GM12873 (cell line): Measurements from ENCODE around the gene KSR2.

Source experiments
- TF ChIP-seq, protein P1 (sequence below): IDR thresholded peaks from 2 replicates; pipeline ENCODE4 v1.5.1; 2012; ENCODE audit warnings: low read depth, mild to moderate bottlenecking, moderate library complexity, low read length, control low read depth; ENCODE audit not compliant: insufficient read depth; ENCODE audit errors: missing control alignments

Gene KSR2

DNA sequence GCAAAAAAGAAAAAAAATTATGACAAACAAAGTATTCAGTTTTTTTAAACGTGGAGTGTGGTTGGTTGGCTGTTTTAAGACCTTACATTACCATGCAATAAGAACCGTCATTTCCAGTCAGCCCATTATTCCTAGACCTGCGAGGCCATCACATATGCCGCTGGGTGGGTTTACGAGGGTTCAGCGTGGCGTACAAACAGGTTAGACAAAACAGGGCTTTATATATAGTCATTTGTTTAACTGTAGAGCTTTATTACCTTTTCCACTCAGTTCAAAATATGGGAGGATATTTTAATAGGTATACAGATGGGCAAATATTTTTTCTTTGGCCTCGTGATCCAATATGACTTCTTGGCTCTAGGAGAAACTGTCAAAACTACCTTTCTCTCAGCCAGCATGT is 67.2 kb downstream of the KSR2 start:
- TF ChIP-seq, protein P1, sequence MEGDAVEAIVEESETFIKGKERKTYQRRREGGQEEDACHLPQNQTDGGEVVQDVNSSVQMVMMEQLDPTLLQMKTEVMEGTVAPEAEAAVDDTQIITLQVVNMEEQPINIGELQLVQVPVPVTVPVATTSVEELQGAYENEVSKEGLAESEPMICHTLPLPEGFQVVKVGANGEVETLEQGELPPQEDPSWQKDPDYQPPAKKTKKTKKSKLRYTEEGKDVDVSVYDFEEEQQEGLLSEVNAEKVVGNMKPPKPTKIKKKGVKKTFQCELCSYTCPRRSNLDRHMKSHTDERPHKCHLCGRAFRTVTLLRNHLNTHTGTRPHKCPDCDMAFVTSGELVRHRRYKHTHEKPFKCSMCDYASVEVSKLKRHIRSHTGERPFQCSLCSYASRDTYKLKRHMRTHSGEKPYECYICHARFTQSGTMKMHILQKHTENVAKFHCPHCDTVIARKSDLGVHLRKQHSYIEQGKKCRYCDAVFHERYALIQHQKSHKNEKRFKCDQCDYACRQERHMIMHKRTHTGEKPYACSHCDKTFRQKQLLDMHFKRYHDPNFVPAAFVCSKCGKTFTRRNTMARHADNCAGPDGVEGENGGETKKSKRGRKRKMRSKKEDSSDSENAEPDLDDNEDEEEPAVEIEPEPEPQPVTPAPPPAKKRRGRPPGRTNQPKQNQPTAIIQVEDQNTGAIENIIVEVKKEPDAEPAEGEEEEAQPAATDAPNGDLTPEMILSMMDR, result no peak

DNA sequence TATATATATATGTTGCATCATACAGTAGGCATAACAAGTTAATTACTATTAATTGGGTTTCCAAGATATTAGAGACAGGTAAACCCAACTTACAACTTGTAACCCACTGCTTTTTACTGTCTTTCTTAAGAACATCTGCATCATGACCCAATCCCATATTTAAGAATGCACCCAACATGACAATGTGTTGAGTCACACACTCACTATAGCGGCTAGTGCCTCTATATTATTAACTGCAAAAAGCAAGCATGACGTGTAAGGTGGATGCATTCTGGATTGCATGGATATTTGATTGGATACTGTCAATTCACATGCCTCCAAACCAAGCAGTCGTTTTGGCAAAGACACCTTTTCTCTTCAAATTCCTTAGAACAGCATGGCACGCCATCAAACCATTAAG is 68.2 kb downstream of the KSR2 start:
- TF ChIP-seq, protein P1, result no peak

- TF ChIP-seq, protein P1, result no peak
Measured at GRCh38 chr12:117897372-117898161, 71.2 kb downstream of the KSR2 start.

DNA sequence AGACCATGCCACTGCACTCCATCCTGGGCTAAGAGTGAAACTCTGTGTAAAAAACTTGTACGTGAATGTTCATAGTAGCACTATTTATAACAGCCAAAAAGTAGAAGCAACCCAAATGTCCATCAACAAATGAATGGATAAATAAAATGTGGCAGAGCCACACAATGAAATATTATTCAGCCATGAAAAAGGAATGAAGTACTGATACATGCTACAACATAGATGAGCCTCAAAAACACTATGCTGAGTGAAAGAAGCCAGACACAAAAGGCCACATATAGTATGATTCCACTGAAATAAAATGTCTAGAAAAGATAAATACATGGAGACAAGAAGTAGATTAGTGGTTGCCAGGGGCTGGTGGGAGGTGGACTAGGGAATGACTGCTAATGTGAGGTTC is 72.8 kb downstream of the KSR2 start:
- TF ChIP-seq, protein P1, result no peak

DNA sequence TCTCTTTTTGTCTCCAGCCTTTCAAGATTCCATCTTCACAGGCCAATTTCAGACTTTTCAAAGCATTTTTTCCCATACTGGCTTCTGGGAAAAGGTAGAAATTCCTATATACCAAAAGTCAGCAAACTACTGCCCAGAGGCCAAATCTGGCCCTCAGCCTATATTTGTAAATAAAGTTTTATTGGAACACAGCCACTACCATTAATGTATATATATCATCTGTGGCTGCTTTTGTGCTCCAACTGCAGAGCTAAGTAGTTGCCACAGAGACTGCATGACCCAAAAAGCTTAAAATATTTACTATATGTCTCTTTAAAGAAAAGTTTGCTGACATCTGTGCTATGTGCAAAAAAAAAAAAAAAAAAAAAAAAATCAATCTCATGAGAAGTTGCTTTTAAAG is 76.3 kb downstream of the KSR2 start:
- TF ChIP-seq, protein P1, result no peak

GRCh38 chr12:117890644-117891043 is 78.1 kb downstream of the KSR2 start:
- TF ChIP-seq, protein P1, result no peak

- TF ChIP-seq, protein P1, result peak; percentile 33
Measured at GRCh38 chr12:117890137-117890536, 78.7 kb downstream of the KSR2 start.
